ENCODE results near the gene LCP1.
"Not testable (repeated sequence)": the region's sequence is repeated elsewhere in the genome, so short reads cannot be mapped to it uniquely, and the experiment has no call there.

The LCP1 gene, protein sequence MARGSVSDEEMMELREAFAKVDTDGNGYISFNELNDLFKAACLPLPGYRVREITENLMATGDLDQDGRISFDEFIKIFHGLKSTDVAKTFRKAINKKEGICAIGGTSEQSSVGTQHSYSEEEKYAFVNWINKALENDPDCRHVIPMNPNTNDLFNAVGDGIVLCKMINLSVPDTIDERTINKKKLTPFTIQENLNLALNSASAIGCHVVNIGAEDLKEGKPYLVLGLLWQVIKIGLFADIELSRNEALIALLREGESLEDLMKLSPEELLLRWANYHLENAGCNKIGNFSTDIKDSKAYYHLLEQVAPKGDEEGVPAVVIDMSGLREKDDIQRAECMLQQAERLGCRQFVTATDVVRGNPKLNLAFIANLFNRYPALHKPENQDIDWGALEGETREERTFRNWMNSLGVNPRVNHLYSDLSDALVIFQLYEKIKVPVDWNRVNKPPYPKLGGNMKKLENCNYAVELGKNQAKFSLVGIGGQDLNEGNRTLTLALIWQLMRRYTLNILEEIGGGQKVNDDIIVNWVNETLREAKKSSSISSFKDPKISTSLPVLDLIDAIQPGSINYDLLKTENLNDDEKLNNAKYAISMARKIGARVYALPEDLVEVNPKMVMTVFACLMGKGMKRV

DNA sequence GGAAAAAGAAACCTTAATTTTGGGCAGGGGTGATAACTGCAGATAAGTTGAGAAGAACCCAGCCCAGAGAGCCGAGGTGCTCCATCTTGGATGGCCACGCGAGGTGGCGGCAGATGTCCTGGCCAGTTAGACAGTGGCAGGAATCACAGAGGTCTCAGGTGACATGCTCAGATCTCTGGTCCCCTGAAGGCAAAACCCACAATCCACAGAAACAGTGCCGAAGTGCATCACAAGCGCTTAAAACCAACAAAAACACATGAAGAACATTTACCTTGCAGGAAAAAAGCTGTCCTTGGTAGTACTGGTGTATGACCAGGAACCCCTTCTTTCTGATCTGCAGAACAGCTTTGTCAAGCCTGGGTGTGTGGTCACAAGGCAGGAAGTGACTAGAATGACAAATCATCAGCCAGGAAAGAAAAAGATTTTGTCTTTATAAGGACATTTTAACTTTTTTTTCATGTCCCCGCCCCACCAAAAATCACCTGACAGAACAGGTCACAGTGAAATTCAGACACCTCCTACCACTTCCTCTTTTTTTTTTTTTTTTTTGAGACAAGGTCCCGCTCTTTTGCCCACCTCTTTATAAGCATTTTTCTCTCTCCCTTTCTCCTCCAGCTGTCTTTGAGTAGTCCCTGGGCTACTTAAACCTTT, at the start of gene LCP1:
Gene LCP1, minus strand, starts transcription at position 338 of the 651 bp plus-strand sequence. CDS start 22,515 bp downstream, outside the sequence.
- in situ Hi-C loops (cut with MboI; ENCODE audit: low sequenced_read_pairs): no loop called here

DNA sequence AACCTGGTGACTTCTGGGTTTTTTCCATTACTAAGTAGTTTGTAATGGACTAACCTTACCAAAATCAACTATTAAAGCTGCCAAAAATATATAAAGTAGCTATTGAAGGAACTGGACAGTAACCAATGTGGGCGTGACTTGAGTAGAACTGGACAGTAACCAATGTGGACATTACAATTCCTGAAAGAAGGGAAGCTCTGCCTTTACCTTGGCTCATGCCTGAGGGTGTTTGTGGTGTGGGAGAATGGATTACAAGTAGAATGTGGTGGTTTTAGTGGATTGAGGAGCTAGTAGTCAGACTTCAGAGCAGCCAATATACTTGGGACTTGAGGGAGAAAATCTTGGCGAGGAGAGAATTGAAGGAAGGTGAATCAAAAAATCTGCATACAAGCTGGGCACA, 47.3 kb upstream of the LCP1 start:
- in situ Hi-C loops (cut with MboI; ENCODE audit: low sequenced_read_pairs): no loop called here

DNA sequence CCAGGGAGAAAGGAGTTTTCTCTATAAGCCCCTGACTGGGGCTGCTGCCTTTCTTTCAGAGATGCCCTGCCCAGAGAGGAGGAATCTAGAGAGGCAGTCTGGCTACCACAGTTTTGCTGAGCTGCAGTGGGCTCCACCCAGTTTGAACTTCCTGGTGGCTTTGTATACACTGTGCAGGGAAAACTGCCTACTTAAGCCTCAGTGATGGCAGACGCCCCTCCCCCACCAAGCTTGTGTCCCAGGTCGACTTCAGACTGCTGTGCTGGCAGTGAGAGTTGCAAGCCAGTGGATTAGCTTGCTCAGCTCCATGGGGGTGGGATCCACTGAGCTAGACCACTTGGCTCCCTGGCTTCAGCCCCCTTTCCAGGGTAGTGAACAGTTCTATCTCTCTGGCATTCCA, 38.3 kb upstream of the LCP1 start:
- in situ Hi-C loops (cut with MboI; ENCODE audit: low sequenced_read_pairs): not testable (repeated sequence)

DNA sequence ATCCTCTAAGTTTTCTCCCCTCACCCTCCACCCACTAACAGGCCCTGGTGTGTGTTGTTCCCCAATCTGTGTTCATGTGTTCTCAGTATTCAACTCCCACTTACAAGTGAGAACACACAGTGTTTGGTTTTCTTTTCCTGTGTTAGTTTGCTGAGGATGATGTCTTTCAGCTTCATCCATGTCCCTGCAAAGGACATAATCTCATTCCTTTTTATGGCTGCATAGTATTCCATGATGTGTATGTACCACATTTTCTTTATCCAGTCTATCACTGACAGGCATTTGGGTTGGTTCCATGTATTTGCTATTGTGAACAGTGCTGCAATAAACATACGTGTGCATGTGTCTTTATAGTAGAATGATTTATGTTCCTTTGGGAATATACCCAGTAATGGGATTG, 32.8 kb upstream of the LCP1 start:
- in situ Hi-C loops (cut with MboI; ENCODE audit: low sequenced_read_pairs): not testable (repeated sequence)

DNA sequence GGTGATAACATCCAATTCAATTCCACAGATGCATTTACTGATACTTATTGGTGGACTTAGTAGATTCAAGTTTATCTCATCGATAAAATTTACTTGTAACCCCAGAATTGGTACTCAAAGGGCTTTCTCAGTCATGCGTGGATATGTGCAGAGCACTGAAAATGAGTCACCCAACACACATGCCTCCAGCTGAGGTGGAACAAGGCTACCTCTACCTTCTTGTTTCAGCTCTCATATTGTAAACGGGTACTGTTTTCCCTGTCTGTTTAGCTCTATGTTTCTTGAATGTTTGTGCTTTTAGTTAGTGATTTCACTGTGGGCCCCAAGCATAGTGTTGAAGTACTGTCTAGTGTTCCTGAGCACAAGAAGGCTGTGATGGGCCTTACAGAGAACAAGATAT, 31.3 kb upstream of the LCP1 start:
- in situ Hi-C loops (cut with MboI; ENCODE audit: low sequenced_read_pairs): no loop called here

DNA sequence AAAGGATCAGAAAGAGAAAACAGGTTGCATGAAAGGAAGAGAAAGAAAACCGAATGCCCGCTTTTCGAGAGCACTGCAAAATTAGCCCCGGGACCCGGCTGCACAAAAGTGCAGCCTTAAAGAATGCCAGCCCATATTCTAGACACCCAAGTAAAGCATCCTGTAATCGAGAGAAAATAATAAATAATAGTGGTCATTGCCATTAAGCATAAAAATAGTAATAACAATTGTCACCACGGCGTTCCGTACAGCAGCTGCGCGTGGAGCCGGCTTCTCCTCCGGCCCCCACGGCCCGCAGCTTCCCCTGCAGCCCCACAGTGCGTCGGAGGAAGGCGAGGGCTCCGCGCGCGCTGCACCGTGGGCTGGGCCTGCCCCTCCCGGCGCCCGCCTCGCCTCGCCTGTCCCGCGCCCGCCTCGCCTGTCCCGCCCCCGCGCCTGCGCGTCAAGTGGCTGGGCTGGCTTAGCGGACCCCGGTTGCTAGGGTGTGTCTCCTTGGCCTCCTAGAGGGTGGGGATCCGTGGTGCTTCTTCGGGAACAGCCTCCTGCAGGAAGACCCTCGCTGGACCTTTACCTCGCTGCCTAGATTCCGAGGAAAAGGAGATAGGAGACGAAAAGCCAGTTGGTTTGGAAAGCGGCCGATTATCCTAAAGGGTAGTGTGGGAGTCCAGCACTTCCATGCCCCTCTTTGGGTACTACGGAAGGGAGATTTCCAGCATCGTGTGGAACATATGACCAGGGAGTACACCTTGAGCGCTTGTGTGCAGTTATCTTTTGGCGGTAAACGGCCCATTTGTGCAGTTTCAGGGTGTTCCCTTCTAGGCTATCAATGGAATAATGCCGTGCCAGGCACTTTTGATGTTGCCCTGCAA, 29.7 kb upstream of the LCP1 start, which contains the start of gene LRRC63:
Gene LRRC63, plus strand, starts transcription at position 446 of the 869 bp plus-strand sequence. CDS start 1,107 bp downstream, outside the sequence.
- in situ Hi-C loops (cut with MboI; ENCODE audit: low sequenced_read_pairs): no loop called here

DNA sequence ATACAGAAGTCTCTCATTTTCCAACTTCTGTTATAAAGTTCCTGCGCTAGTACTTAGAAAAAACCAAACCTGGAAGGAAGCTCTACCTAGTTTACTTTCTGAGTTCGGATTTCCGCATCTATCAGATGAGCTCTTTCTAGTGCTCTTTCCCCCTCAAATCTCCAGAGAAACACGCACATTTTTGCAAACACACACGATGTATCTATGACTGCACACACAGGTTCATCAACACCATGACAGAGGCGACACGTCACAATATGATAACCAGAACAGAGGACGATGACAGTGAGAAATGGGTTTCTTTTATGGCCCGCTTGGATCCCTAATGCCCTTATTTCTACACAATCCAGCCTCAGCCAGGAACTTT, 29.1 kb upstream of the LCP1 start:
- in situ Hi-C loops (cut with MboI; ENCODE audit: low sequenced_read_pairs): no loop called here

DNA sequence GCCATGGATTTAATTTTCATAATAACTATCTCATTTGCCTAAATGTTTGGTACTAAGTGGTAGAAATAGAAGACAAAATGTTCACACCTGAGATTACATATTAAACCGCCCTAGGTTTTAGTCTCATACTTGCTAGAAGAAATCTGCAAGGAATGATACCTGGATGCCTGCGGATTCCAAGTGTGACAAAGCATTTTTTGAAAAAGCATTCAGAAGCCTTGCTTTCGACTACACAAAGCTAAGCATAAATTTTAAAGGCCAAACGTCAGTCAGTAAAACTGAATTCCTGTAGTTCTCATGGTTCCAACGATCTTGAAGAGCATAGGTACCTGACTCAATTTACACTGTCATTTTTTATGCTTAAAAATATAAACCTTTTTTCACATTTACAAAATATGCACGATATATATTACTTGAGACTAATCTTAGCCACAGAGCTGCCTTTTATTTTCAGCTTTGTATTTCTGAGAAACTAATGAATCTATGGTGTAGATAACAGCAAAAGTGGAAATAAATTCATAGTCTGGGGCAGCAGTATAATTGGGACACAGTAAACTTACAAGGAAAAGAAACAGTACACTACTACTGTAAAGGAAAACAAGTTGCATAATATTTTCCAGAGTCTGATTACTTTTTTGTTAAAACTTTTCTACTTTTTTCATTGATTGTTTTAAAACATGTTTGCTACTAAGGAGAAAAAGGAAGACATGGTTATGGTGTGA, 28.5 kb upstream of the LCP1 start:
- in situ Hi-C loops (cut with MboI; ENCODE audit: low sequenced_read_pairs): no loop called here

DNA sequence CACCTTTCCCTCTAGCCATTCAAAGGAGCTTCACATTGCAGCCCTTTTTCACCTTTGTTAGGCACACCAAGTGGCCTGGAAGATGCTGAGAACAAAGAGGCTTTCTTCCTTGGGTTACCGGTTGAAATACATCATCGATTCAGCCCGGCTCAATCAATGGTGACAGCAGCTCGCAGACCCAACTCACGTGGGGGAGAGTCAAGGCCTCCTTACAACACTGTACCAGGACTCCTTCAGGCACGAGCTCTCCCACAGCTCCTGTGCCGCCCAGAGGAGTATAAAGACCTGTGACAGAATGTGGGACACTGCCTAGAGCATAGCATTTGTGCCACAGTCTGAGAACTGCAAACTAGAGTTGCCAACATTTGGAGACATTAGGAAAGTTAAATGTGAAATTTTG, 25.9 kb upstream of the LCP1 start:
- in situ Hi-C loops (cut with MboI; ENCODE audit: low sequenced_read_pairs): no loop called here

DNA sequence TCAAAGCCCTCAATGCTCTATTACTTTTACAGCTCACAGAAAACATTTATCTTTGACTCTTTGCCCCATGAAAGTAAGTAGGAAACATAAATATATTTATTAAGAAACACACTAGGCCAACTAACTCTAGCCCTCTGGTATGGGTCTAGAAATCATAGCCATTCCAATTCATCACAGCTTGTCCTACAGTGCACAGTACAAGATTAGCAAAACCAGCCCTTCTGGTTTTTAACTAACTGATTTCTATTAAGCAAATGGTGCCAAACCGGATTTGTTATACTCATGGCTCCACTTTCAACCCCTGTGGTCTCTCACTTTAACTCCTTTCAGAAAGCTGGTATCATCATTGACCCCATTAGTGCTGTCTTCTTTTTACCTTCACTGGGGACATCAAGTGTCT, 24.2 kb upstream of the LCP1 start:
- in situ Hi-C loops (cut with MboI; ENCODE audit: low sequenced_read_pairs): no loop called here

DNA sequence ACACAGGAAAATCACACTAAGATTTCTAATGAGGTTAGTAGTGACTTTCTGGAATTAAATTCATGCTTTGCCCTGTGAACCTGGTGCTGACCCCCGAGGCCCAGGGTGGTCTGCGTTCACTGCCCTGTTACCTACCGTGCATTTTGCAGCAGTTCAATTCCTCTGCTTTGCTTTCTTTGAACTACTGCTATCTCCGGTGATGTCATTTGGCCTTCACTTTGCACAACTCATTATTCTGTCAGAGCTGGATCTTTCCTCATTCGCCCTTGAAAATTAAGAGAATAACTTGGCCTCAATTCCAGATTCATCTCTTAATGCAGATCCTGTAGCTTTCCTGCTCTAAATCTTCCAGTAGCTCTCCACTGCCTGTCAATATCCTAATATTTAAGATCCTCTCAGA, 21.0 kb upstream of the LCP1 start:
- in situ Hi-C loops (cut with MboI; ENCODE audit: low sequenced_read_pairs): no loop called here

DNA sequence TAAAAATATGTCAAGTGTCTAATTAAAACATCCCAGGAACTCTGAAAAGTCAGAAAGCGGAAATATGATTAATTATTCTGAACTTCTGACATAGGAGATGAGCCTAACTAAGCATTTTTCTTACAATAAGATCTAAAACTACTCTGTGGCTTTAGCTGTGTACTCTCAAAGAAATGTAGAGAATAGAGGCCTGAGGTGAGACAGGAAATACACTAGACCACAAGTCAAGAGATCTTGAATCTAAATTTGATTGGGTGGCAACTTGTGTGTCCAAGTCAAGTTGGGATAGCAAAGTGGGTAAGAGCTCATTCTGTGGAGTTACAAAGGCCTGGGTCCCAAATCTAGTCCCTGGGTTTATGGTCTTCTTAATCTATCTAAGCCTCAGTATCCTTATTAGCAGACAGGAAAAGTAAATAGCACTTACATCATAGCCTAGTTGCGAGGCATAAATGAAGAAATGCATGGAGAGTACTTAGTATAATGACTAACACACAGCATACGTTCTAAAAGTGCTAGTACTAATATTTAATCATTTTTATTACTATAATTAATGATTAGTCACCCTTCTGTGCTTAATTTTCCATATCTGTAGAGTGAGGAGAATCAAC, 20.3 kb upstream of the LCP1 start:
- in situ Hi-C loops (cut with MboI; ENCODE audit: low sequenced_read_pairs): no loop called here

DNA sequence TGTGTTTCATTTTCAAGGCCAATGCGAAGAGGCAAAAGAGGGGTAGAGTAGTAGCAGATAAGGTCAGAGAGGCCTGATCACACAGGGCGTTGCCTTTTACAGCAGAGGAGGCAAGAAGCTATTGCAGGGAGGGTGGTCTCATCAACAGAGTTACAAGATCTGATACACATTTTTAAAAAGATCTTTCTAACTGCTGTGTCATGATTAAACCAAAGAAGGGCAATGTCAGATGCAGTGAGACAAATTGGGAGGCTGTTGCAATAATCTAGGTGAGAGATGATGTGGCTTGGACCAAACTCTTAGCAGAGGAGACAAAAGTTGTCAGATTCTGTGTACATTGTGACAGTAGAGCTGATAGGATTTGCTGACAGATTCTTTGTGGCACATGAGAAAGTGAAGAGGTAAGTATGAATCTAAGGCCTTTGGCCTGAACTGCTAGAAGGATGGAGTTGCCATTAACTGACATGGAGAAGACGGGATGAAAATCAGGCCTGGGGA, 16.8 kb upstream of the LCP1 start:
- in situ Hi-C loops (cut with MboI; ENCODE audit: low sequenced_read_pairs): no loop called here

DNA sequence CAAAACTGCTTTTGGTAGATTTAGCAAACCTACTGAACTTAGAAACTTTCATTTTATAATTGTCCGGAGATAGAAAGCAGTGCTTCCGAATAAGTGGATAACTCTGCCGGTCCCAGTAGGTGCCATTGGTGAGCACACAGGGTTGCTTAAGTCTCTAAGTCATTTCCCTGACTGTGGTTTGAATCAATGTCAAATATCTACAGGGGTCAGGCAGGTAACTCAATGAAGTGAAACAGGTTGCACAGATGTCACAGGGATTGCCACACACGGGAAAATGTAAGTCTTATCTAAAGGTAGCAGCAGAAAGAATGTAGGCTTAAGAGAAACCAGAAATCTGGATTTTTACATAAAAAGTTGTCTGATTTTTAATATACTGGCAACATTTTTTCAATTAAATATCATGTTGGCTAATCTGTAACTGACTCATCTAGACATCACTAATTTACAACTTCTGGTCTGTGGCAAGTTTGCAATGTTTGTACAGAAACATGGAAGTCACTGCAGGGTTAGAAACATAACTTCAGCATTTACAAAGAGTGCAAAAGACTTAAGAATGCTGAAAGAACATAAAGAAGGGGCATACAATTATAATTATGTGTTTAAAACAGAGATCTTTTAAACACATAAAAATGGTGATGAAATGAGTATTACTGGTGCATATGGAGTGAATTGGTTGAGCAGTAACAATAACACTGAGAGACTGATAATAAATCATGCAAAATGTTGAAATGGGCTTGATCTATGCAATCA, 15.5 kb upstream of the LCP1 start:
- in situ Hi-C loops (cut with MboI; ENCODE audit: low sequenced_read_pairs): no loop called here

DNA sequence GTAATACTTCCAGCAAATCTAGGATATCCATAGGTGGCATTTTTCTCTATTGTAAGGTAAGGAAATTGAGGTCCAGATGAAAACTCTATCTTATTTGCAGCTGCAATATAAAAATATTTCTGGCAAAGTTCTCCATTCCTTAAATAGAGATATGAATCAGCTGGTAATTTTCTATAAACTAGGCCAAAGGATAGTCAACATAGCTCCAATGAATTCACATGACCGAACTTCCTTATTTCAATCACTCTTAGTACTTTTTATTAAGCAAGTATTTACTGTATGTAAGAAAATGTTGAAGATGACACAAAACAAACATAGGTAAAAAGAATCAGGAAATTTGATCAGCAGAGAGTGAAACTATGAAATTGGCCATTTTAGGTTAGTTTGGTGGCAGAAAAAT, 13.0 kb upstream of the LCP1 start:
- in situ Hi-C loops (cut with MboI; ENCODE audit: low sequenced_read_pairs): no loop called here

DNA sequence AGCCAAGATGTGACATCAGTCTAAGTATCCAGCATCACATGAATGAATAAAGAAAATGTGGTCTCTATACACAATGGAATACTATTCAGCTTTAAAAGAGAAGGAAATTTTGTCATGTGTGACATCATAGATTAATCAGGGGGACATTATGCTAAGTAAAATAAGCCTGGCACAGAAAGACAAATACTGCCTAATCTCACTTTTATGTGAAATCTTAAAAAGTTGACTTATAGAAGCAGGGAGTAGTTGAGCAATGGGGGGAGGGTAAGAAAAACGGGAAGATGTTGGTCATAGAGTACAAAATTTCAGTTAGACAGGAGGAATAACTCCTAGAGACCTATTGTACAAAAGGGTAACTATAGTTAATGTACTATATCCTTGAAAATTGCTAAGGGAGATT, 10.4 kb upstream of the LCP1 start:
- in situ Hi-C loops (cut with MboI; ENCODE audit: low sequenced_read_pairs): no loop called here

DNA sequence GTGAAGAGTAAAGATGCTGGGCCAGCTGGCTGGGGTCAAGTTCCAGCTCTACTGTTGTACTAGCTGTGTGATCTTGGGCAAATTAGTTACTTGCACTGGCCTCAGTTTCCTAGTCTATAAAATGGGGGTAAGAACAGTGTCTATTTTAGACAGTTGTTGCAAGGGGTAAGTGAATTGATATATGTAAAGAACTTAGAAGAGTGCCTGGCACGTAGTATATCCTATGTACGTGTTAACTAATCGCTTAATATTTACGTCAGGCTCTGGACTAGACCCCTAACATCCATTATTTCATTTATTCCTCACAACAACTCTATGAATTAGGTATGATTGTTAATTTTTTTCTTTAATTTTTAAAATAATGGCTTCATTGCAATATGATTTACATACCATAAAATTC, 3.7 kb upstream of the LCP1 start:
- in situ Hi-C loops (cut with MboI; ENCODE audit: low sequenced_read_pairs): no loop called here

DNA sequence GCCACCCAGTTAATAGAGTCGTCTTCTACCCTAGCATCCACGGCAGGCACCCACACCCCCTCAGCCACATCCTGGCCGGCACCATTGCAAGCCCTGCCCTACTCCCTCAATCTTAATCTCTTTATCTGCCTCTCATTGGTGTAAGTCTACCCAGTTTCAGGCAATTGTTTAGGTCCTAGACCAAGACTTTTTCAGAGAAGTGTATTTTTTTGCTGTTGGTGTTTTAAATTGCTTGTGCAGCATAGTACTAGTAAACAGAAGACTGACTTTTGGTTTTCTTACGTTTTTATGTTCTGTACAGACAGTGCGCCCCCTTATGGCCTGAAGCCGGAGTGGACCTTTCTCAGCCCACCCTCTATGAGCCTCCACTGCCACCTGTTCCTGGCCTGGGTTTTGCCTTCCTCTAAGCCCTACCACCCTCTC, 2.3 kb upstream of the LCP1 start:
- in situ Hi-C loops (cut with MboI; ENCODE audit: low sequenced_read_pairs): no loop called here
